Mesendoderm (in vitro differentiated cells): Measurements from ENCODE around the gene METTL1.

Source experiments
- DNase-seq: peaks from one replicate; pipeline ENCODE4 v3.0.0; 2013
- H2AK5ac ChIP-seq: 2 replicates; pipeline ENCODE4 v1.6.1; 2013; ENCODE audit warnings: low read length, inconsistent platforms
- H2BK120ac ChIP-seq: 2 replicates; pipeline ENCODE4 v1.6.1; 2013; ENCODE audit warnings: low read depth, mild to moderate bottlenecking, low read length, moderate library complexity, mixed read lengths
- H2BK15ac ChIP-seq: replicated peaks from 2 replicates; pipeline ENCODE4 v1.6.1; 2013; ENCODE audit warnings: low read depth, mild to moderate bottlenecking, moderate library complexity
- H2BK5ac ChIP-seq: 2 replicates; pipeline ENCODE4 v1.6.1; 2013; ENCODE audit warnings: low read length, inconsistent platforms
- H3K18ac ChIP-seq: 2 replicates; pipeline ENCODE4 v1.6.1; 2013; ENCODE audit warnings: mild to moderate bottlenecking, low read length, mixed read lengths
- H3K23ac ChIP-seq: one replicate; pipeline ENCODE4 v1.6.1; 2013; ENCODE audit warnings: low read length
- H3K27ac ChIP-seq: 2 replicates; pipeline ENCODE4 v1.5.1; 2013; ENCODE audit warnings: low read depth, mild to moderate bottlenecking, inconsistent platforms, low read length, moderate library complexity
- H3K27me3 ChIP-seq: 2 replicates; pipeline ENCODE4 v1.6.1; 2013; ENCODE audit warnings: low read length, control low read depth, mild to moderate bottlenecking, inconsistent platforms; ENCODE audit not compliant: insufficient read depth, poor library complexity
- H3K36me3 ChIP-seq: 2 replicates; pipeline ENCODE4 v1.6.1; 2013; ENCODE audit warnings: low read length, inconsistent platforms; ENCODE audit not compliant: control insufficient read depth, insufficient read depth
- H3K4ac ChIP-seq: one replicate; pipeline ENCODE4 v1.6.1; 2013; ENCODE audit warnings: low read depth, mild to moderate bottlenecking, low read length, moderate library complexity
- H3K4me1 ChIP-seq: 2 replicates; pipeline ENCODE4 v1.6.1; 2013; ENCODE audit warnings: low read depth, low read length, inconsistent platforms; ENCODE audit not compliant: control insufficient read depth
- H3K4me2 ChIP-seq: 2 replicates; pipeline ENCODE4 v1.6.1; 2013; ENCODE audit warnings: low read length
- H3K4me3 ChIP-seq: 2 replicates; pipeline ENCODE4 v1.5.1; 2013; ENCODE audit warnings: mild to moderate bottlenecking, low read length
- H3K56ac ChIP-seq: one replicate; pipeline ENCODE4 v1.6.1; 2013; ENCODE audit warnings: low read length
- H3K79me1 ChIP-seq: 2 replicates; pipeline ENCODE4 v1.6.1; 2013; ENCODE audit warnings: low read length, inconsistent platforms
- H3K79me2 ChIP-seq: 2 replicates; pipeline ENCODE4 v1.6.1; 2013; ENCODE audit warnings: mild to moderate bottlenecking, low read length; ENCODE audit not compliant: control insufficient read depth, insufficient read depth
- H3K9ac ChIP-seq: 2 replicates; pipeline ENCODE4 v1.6.1; 2013; ENCODE audit warnings: low read length, inconsistent platforms
- H4K5ac ChIP-seq: one replicate; pipeline ENCODE4 v1.6.1; 2013; ENCODE audit warnings: low read length
- H4K8ac ChIP-seq: one replicate; pipeline ENCODE4 v1.6.1; 2013; ENCODE audit warnings: low read depth, mild to moderate bottlenecking, control low read depth, low read length, moderate library complexity
- WGBS: extraction: QIAGEN DNeasy Blood & Tissue Kit; methylation state at CpG from one replicate; pipeline ENCODE4 v1.1.7; 2013; ENCODE audit warnings: low lambda C conversion rate, missing lambda C conversion rate; ENCODE audit not compliant: insufficient coverage; ENCODE audit errors: extremely low coverage; 5-methylcytosine and 5-hydroxymethylcytosine counted together

Gene METTL1

DNA sequence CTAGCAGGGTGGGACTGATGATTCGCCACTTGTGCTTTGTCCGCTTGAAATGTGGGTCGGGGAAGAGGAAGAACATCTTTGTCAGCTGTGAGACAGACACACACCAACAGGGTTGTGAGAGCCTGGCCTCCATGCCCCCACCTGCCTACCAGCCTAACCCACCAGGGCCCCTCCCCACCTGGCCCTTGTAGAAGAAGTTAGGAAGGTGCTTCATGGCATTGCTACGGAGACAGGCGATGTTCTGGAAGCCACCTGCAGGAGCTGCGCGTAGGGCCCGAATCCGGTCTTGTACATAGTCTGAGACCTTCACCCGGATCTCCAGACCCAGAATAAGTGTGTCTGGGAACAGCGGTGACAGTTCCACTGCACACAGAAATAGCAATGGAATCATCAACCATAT, 2.3 kb downstream of the METTL1 start:
- no CpG with 5 or more reads among the region's 11 CpGs for WGBS
- Histone ChIP-seq H4K5ac (no peak overlapping the region), H4K8ac (no peak overlapping the region), H3K27me3 (peaks cover 12% of the 10 kb centered on the region), H3K9ac (no peak overlapping the region), H2BK120ac (no peak overlapping the region), H2AK5ac (no peak overlapping the region), H3K23ac (no peak overlapping the region), H3K4ac (no peak overlapping the region), H2BK5ac (no peak overlapping the region), H3K4me1 (peaks cover 9% of the 10 kb centered on the region), H2BK15ac (no peak overlapping the region), H3K79me1 (peaks cover 8% of the 10 kb centered on the region), H3K27ac (no peak overlapping the region), H3K4me2 (no peak overlapping the region), H3K56ac (no peak overlapping the region), H3K79me2 (peaks cover 3% of the 10 kb centered on the region), H3K4me3 (no peak overlapping the region), H3K18ac (no peak overlapping the region), H3K36me3 (peaks cover 2% of the 10 kb centered on the region)
- DNase-seq: no peak

DNA sequence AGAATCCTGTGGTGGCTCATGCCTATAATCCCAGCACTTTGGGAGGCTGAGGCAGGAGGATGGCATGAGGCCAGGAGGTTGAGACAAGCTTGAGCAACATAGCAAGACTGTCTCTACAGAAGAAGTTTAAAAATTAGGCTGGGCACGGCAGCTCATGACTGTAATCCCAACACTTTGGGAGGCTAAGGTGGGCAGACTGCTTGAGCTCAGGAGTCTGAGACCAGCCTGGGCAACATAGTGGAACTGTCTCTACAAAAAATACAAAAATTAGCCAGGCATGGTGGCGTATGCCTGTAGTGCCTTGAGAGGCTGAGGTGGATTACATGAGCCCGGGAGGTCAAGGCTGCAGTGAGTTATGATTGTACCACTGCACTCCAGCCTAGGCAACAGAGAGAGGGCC, 4.0 kb downstream of the METTL1 start:
- no peak overlapping the region for H3K4me2 ChIP-seq
- H3K56ac ChIP-seq: no peak overlapping the region
- no CpG with 5 or more reads among the region's 3 CpGs for WGBS
- H3K4me3 ChIP-seq: no peak overlapping the region
- H3K27me3 ChIP-seq: peaks cover 19% of the 10 kb centered on the region
- peaks cover 9% of the 10 kb centered on the region for H3K4me1 ChIP-seq
- H3K9ac ChIP-seq: no peak overlapping the region
- no peak overlapping the region for H2BK15ac ChIP-seq
- H2BK5ac ChIP-seq: no peak overlapping the region
- no peak for DNase-seq
- H2BK120ac ChIP-seq: no peak overlapping the region
- no peak overlapping the region for H3K27ac ChIP-seq
- H3K18ac ChIP-seq: no peak overlapping the region
- H3K79me1 ChIP-seq: peaks cover 8% of the 10 kb centered on the region
- H3K79me2 ChIP-seq: peaks cover 3% of the 10 kb centered on the region
- H3K36me3 ChIP-seq: peaks cover 2% of the 10 kb centered on the region
- H4K5ac ChIP-seq: no peak overlapping the region
- no peak overlapping the region for H2AK5ac ChIP-seq
- no peak overlapping the region for H3K23ac ChIP-seq
- H3K4ac ChIP-seq: no peak overlapping the region
- no peak overlapping the region for H4K8ac ChIP-seq

DNA sequence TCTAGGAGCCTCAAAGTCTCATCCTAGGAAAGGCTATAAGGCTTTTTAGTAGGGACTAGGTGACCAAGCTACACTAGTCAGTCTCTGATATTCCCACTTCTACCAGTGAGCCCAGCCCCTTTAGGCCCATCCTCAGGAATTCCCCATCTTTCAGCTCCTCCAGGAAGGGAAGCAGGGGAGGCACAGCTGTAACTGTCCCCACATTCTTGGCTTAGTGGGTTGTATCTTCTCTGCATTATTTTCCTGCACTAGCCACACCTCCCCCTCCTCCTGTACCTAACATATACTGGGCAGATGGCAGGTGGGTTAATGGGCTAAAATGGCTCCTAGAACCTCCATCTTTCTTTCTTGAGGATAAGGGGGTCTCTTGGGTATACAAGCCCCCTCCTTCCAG, 4.6 kb downstream of the METTL1 start:
- H3K9ac ChIP-seq: no peak overlapping the region
- H3K36me3 ChIP-seq: peaks cover 2% of the 10 kb centered on the region
- no peak overlapping the region for H3K4me3 ChIP-seq

DNA sequence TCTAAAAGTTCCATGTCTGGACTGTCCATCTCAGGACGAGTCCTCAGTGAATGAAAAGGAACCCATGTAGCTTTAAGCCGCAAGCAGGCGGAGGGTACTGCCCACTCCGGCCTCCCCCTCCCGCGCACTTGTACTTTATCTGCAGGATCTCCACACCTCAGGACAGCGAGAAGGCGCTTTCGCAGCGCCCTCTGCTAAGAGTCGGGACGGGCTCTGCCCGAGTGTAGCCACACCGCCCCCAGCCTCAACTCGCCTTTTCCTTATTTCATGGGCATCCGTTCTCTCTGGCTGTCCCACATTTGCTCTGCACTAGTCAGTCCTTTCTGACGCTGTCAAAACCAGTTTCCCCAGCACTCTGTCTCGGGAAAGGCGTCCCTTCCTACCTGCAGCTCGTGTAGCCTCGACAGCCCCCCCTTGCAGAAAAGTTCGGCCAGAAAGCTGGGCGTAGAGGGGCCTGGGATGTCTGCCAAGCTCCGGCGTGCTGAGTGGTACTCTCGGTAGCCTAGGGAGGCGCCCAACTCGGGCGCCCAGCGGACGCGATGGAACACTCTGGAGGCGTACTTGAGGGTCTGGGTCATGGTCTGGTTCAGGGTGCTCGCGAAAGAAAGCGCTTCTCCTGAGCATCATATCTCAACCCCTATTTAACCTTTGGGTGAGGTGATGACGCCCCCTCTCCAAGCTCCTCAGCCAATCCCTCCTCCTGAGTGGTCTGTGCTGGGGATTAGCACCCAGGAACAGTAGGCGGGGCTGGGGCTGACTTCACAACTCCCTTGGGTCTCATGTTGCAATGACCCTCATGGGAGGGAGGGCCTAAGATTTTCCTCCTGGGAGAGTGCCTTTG, 5.2 kb downstream of the METTL1 start, which contains the start of gene CYP27B1:
TSS of gene CYP27B1 (minus strand) at position 615 of the 841 bp plus-strand sequence. CDS start at position 578, 37 bp downstream.
- Histone ChIP-seq H4K5ac (no peak within 1 kb of the TSS), H3K4me2 (peak within 1 kb of the TSS; percentile 28), H3K4me3 (no peak within 1 kb of the TSS), H3K9ac (peak within 1 kb of the TSS; percentile 38), H3K18ac (no peak within 1 kb of the TSS), H4K8ac (no peak within 1 kb of the TSS), H3K56ac (peak within 1 kb of the TSS; percentile 66), H3K27me3 (peaks cover 19% of the 10 kb centered on the region), H3K79me2 (peaks cover 3% of the 10 kb centered on the region), H3K4ac (no peak within 1 kb of the TSS), H3K27ac (no peak within 1 kb of the TSS), H2BK15ac (no peak within 1 kb of the TSS), H3K36me3 (peaks cover 2% of the 10 kb centered on the region), H2BK5ac (no peak within 1 kb of the TSS), H3K4me1 (peaks cover 9% of the 10 kb centered on the region), H3K23ac (no peak within 1 kb of the TSS), H2AK5ac (no peak within 1 kb of the TSS), H2BK120ac (no peak within 1 kb of the TSS), H3K79me1 (peaks cover 8% of the 10 kb centered on the region)
- peak; percentile 81 for DNase-seq
- WGBS: no CpG with 5 or more reads among the region's 38 CpGs

More for the DNA sequence above, 4.6 kb downstream of the METTL1 start:
- peaks cover 19% of the 10 kb centered on the region for H3K27me3 ChIP-seq
- no peak for DNase-seq
- H3K56ac ChIP-seq: no peak overlapping the region
- H2BK120ac ChIP-seq: no peak overlapping the region
- no peak overlapping the region for H3K23ac ChIP-seq
- H2AK5ac ChIP-seq: no peak overlapping the region
- H3K27ac ChIP-seq: no peak overlapping the region
- H4K5ac ChIP-seq: no peak overlapping the region
- H4K8ac ChIP-seq: no peak overlapping the region
- H3K4me1 ChIP-seq: peaks cover 9% of the 10 kb centered on the region
- H3K79me2 ChIP-seq: peaks cover 3% of the 10 kb centered on the region
- H3K79me1 ChIP-seq: peaks cover 8% of the 10 kb centered on the region
- H3K18ac ChIP-seq: no peak overlapping the region
- no peak overlapping the region for H2BK5ac ChIP-seq
- no peak overlapping the region for H2BK15ac ChIP-seq
- no peak overlapping the region for H3K4ac ChIP-seq
- no peak overlapping the region for H3K4me2 ChIP-seq

DNA sequence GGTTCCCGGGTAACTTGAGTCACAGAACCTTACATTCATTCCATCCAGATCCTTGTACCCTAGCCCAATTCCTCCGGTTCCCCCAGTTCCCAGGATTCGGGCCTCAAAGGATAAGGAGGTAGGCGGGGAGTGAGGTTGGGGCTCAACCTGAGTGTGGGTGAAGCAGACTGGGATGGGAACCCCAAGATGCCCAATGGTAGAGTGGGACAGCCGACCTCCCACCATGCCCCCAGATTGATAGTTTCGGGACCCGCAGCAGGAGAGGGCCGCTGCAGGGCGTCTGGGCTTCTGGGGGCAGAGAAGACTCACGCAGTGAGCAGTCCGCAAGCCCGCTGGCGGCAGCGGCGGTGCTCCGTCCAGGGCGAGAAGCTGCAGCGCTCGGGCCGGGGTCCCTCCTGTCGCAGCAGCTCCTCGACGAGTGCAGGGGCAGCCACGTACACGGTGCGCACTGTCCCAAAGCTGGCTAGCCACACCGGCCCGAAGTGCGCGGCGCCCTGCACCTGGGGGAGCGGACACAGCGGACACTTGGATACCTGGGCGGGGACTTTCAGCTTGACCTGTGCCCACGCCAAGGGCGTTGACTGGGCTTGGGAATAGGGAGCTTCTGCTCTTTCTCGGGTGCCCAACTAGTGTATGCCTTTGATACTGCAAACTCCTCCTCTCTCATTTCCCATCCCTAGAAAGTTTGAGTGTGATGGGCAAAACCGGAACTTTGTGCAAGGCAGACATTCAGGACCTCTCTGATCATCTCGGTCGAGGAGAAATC, 6.0 kb downstream of the METTL1 start:
- Histone ChIP-seq H3K56ac (peak overlapping the region; percentile 66), H3K79me2 (no peaks in the 10 kb centered on the region), H3K18ac (no peak overlapping the region), H3K4me3 (no peak overlapping the region), H3K9ac (peak overlapping the region; percentile 51), H4K8ac (no peak overlapping the region), H4K5ac (no peak overlapping the region), H3K79me1 (peaks cover 4% of the 10 kb centered on the region), H3K36me3 (peaks cover 2% of the 10 kb centered on the region), H2BK120ac (no peak overlapping the region), H3K4ac (no peak overlapping the region), H2BK15ac (no peak overlapping the region), H3K27me3 (peaks cover 19% of the 10 kb centered on the region), H3K27ac (no peak overlapping the region), H2BK5ac (no peak overlapping the region), H3K4me2 (peak overlapping the region; percentile 28), H3K4me1 (peaks cover 9% of the 10 kb centered on the region), H2AK5ac (no peak overlapping the region), H3K23ac (no peak overlapping the region)
- no CpG with 5 or more reads among the region's 40 CpGs for WGBS
- DNase-seq: no peak
